PC-9 (cell line): Measurements from ENCODE around the gene COL4A2. TPM values are rescaled to one million over a fixed set of nuclear protein-coding genes. Genes with fewer than 3 reads are reported as not detected.
A peak's percentile ranks its signal among the peaks of the same experiment; 100 is the strongest.

Experiments
- BruUV-seq: library from RNA; stranded (reverse); fragments of 400-500 nt; replicated peaks from 2 replicates; lab custom pipeline; 2021; lab: Mats Ljungman, UMichigan
- CTCF ChIA-PET: fragments of 300-600 bp; sonication (Branson Sonifier 250); formaldehyde crosslinking; loops from one replicate; lab custom pipeline; 2022; ENCODE audit warnings: antibody characterized with exemption; lab: Charles Lee
- POLR2A ChIA-PET: fragments of 300-600 bp; sonication (Branson Sonifier 250); formaldehyde crosslinking; loops from one replicate; lab custom pipeline; 2022; ENCODE audit warnings: antibody characterized with exemption; ENCODE audit not compliant: unreplicated experiment; lab: Charles Lee
- DNase-seq, 2 experiments: peaks; one replicate each; pipeline versions ENCODE4 v3.0.0 to v3.0.0-alpha.2; 2015 to 2022; ENCODE audit warnings: mixed read lengths in 1 of 2
- H2AFZ ChIP-seq: fragments of 200-600 bp; sonication (generic); 2 replicates; pipeline ENCODE4 v1.8.1; 2017; ENCODE audit warnings: antibody characterized with exemption
- H3F3A ChIP-seq: fragments of 200-600 bp; sonication (generic); 2 replicates; pipeline ENCODE4 v1.8.1; 2017; ENCODE audit warnings: antibody characterized with exemption, mild to moderate bottlenecking, low read depth; ENCODE audit not compliant: insufficient read depth
- H3K27ac ChIP-seq: fragments of 200-600 bp; sonication (generic); 2 replicates; pipeline ENCODE4 v1.6.1; 2016; ENCODE audit warnings: mixed run types
- H3K27me3 ChIP-seq: fragments of 200-600 bp; sonication (generic); 2 replicates; pipeline ENCODE4 v1.6.1; 2016; ENCODE audit warnings: low read depth, mixed run types; ENCODE audit not compliant: insufficient read depth
- H3K36me3 ChIP-seq: fragments of 200-600 bp; sonication (generic); 2 replicates; pipeline ENCODE4 v1.6.1; 2016; ENCODE audit warnings: low read depth, mixed run types
- H3K4me1 ChIP-seq: fragments of 200-600 bp; sonication (generic); replicated peaks from 2 replicates; pipeline ENCODE4 v1.6.1; 2016; ENCODE audit warnings: mixed run types; ENCODE audit not compliant: insufficient read depth
- H3K4me2 ChIP-seq: fragments of 200-600 bp; sonication (generic); 2 replicates; pipeline ENCODE4 v1.6.1; 2017; ENCODE audit warnings: mixed run types
- H3K4me3 ChIP-seq: fragments of 200-600 bp; sonication (generic); 2 replicates; pipeline ENCODE4 v1.6.1; 2016; ENCODE audit warnings: mixed run types
- H3K79me2 ChIP-seq: fragments of 200-600 bp; sonication (generic); 2 replicates; pipeline ENCODE4 v1.6.1; 2017; ENCODE audit warnings: low read depth, mixed run types
- H3K9me2 ChIP-seq: fragments of 200-600 bp; sonication (generic); 2 replicates; pipeline ENCODE4 v1.8.1; 2017; ENCODE audit warnings: mild to moderate bottlenecking; ENCODE audit not compliant: insufficient read depth
- H3K9me3 ChIP-seq: fragments of 200-600 bp; sonication (generic); 2 replicates; pipeline ENCODE4 v1.8.1; 2016; ENCODE audit warnings: low read depth; ENCODE audit not compliant: insufficient read depth
- H4K20me1 ChIP-seq: fragments of 200-600 bp; sonication (generic); 2 replicates; pipeline ENCODE4 v1.8.1; 2017; ENCODE audit not compliant: insufficient read depth
- EZH2 ChIP-seq: fragments of 200-600 bp; sonication (generic); IDR thresholded peaks from 2 replicates; pipeline ENCODE4 v1.8.0; 2017; ENCODE audit warnings: antibody characterized with exemption, low read depth
- intact Hi-C: fragments of 100-400 bp; cut with micrococcal nuclease; formaldehyde crosslinking; loops from one replicate; pipeline ENCODE4 v1.10.0; 2022; ENCODE audit not compliant: unreplicated experiment
- total RNA-seq: library from RNA; stranded (reverse); gene quantifications from 2 replicates; pipeline ENCODE4 v1.2.3, GENCODE V29; 2021
- TF ChIP-seq, protein P1 (sequence below): fragments of 200-600 bp; sonication (generic); conservative IDR thresholded peaks from 2 replicates; pipeline ENCODE4 v1.6.1; 2017; ENCODE audit warnings: mixed run types, antibody characterized with exemption, mild to moderate bottlenecking, moderate library complexity

The COL4A2 gene
- total RNA-seq, 1 experiment from 2014 or later = 1.2 TPM

DNA sequence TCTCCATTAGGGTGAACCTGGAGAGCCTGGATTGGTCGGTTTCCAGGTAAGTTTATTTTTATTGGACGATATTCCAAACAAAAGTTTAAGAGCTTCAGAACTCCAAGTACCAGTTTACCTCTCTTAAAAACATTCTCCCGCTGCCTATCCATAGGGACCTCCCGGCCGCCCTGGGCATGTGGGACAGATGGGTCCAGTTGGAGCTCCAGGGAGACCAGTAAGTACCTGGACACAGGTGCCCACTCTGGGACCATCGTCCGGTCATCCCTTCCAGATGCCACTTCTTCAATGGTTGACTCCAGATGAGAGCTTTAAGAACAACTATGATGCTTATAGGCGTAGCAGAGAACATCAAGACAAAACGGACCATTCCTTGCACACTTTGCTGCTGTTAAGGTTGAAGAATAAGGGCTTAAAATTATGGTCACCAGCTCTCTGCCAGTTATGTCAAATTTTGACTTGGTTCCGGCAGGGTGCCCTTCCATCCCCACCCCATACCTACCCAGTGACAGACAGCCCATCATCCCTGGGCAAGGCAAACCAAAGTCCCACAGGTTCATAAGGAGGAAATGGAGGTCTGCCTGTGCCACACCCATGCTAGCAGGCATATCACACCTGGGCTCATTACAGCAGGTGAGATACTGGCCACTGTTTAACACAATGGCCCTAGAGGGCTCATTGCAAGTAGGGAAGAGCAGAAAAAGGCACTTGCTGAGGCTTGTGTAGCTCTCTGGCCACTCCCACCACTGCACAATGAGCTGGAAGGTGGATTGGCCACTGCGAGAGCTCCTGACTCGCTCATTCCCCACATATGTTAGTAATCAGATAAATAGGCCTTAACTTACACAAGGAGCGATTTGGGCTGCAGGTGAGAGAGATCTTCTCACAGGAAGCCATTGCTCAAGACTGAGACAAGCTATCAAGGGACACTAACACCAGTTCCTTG lies 123.6 kb downstream of the COL4A2 start:
- CTCF ChIA-PET = interaction anchor here (0.5 kb wide), 1 partner anchor 485 kb away, joined by 3 read pairs; no protein-coding TSS in a partner anchor
- BruUV-seq = no TSS peak
- no peak overlapping the region for H3K4me2 ChIP-seq

DNA sequence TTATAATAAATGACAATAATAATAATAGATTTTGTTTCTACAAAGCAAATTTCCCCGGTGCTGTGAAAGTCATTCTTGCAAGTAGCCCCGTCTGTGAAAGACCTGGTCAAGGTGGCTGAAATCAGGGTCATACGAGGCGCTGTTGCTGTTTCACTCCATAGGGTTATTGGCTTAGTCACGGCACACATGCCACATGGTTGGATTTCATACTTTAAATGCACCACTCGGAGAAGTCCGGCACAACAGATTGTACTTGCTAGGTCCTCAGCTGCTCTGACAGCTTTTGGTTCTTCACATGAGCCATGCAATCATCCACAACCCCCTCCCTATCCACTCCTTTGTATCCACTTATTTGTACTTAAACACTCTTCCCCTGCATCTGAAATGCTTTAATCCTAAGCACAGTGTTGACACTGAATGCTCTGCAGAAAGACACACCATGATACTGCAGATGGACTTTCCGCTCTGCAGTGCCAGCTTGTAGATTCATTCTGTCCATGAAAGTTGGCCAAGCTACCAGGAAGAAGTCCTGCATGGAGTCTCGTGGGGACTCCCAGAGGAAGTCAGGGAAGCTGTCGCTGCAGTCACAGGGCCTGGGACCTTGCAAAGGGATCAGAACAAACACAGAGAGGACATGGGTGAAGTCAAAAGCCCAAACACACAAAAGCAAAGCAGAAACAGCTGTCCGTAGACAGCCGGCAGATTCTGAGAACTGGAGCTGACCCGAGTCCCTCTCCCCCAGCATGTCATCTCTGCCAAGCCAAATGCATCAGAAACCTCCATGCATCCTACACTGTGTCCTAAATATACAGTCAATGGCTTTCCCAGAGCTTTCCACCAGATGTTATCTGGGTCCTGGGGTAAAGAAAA lies 124.6 kb downstream of the COL4A2 start:
- POLR2A ChIA-PET = no interaction called here

More for the DNA sequence above, 123.6 kb downstream of the COL4A2 start:
- H2AFZ ChIP-seq = no peak overlapping the region
- peak in 1 of 2 experiments; percentile 31 for DNase-seq
- TF ChIP-seq, protein P1, sequence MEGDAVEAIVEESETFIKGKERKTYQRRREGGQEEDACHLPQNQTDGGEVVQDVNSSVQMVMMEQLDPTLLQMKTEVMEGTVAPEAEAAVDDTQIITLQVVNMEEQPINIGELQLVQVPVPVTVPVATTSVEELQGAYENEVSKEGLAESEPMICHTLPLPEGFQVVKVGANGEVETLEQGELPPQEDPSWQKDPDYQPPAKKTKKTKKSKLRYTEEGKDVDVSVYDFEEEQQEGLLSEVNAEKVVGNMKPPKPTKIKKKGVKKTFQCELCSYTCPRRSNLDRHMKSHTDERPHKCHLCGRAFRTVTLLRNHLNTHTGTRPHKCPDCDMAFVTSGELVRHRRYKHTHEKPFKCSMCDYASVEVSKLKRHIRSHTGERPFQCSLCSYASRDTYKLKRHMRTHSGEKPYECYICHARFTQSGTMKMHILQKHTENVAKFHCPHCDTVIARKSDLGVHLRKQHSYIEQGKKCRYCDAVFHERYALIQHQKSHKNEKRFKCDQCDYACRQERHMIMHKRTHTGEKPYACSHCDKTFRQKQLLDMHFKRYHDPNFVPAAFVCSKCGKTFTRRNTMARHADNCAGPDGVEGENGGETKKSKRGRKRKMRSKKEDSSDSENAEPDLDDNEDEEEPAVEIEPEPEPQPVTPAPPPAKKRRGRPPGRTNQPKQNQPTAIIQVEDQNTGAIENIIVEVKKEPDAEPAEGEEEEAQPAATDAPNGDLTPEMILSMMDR = no peak
- no peak for TF ChIP-seq EZH2
- intact Hi-C loops = no loop called here
- no peaks in the 10 kb centered on the region for H3K79me2 ChIP-seq
- H4K20me1 ChIP-seq = no peaks in the 10 kb centered on the region
- H3F3A ChIP-seq = no peaks in the 10 kb centered on the region
- no peaks in the 10 kb centered on the region for H3K36me3 ChIP-seq
- H3K4me3 ChIP-seq = no peak overlapping the region
- H3K27ac ChIP-seq = no peak overlapping the region
- no peaks in the 10 kb centered on the region for H3K9me2 ChIP-seq
- no peaks in the 10 kb centered on the region for H3K27me3 ChIP-seq
- H3K9me3 ChIP-seq = no peaks in the 10 kb centered on the region
- POLR2A ChIA-PET = no interaction called here
- no peaks in the 10 kb centered on the region for H3K4me1 ChIP-seq

DNA sequence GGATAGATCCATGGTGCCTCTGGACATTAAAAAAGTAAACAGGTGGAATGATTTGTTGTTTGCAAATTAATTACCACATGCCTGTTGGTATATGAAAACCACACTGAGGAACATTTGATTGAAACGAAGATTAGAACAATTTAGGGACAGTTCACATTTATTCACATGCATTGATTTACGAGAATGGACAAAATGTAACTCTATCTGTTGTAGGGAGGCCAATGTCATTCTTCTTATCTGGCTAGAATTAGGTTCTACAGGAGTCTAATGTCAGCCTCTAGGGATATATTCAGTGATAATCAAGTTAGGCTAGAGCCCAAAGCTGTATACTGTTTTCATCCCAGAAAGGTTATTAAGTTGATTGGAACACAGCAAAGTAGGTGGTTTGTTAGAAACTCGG lies 125.4 kb downstream of the COL4A2 start:
- Histone ChIP-seq H3F3A (no peaks in the 10 kb centered on the region), H4K20me1 (no peaks in the 10 kb centered on the region), H3K36me3 (no peaks in the 10 kb centered on the region), H3K9me2 (no peaks in the 10 kb centered on the region), H3K9me3 (no peaks in the 10 kb centered on the region), H2AFZ (no peak overlapping the region), H3K4me1 (no peaks in the 10 kb centered on the region), H3K4me3 (no peak overlapping the region), H3K27ac (no peak overlapping the region), H3K79me2 (no peaks in the 10 kb centered on the region), H3K4me2 (no peak overlapping the region), H3K27me3 (no peaks in the 10 kb centered on the region)
- intact Hi-C loops = no loop called here
- ChIA-PET CTCF (interaction anchor here (1.0 kb wide), 1 partner anchor 23 kb away, joined by 3 read pairs; no protein-coding TSS in a partner anchor), POLR2A (no interaction called here)
- TF ChIP-seq, protein P1 = no peak
- no peak for TF ChIP-seq EZH2
- peak in 1 of 2 experiments; percentile 30 for DNase-seq
- BruUV-seq = no TSS peak

More for the DNA sequence above, 124.6 kb downstream of the COL4A2 start:
- Histone ChIP-seq H3K9me2 (no peaks in the 10 kb centered on the region), H3K9me3 (no peaks in the 10 kb centered on the region), H3K27me3 (no peaks in the 10 kb centered on the region), H3F3A (no peaks in the 10 kb centered on the region), H3K79me2 (no peaks in the 10 kb centered on the region), H3K4me3 (no peak overlapping the region), H4K20me1 (no peaks in the 10 kb centered on the region), H3K36me3 (no peaks in the 10 kb centered on the region), H3K4me1 (no peaks in the 10 kb centered on the region), H2AFZ (no peak overlapping the region), H3K27ac (no peak overlapping the region), H3K4me2 (no peak overlapping the region)
- CTCF ChIA-PET = no interaction called here
- TF ChIP-seq EZH2 = no peak
- TF ChIP-seq, protein P1 = no peak
- intact Hi-C loops = no loop called here
- DNase-seq = no peak
- no TSS peak for BruUV-seq
